Measurements from ENCODE around the gene HNF1A. TPM values are rescaled to one million over a fixed set of nuclear protein-coding genes. Genes with fewer than 3 reads are reported as not detected.
"Not testable (repeated sequence)": the region's sequence is repeated elsewhere in the genome, so short reads cannot be mapped to it uniquely, and the experiment has no call there.

HNF1A gene
- total RNA-seq, 1 donor from 2014 or later: not detected

- Mint-ChIP-seq H3K27ac (ENCODE audit: unreplicated experiment) (no peak overlapping the region), H3K27me3 (ENCODE audit: unreplicated experiment) (peaks cover 3% of the 10 kb centered on the region), H3K4me1 (ENCODE audit: unreplicated experiment) (no peaks in the 10 kb centered on the region), H3K36me3 (ENCODE audit: low read depth, unreplicated experiment) (no peaks in the 10 kb centered on the region), H3K9me3 (ENCODE audit: unreplicated experiment) (no peaks in the 10 kb centered on the region), H3K4me3 (ENCODE audit: unreplicated experiment) (no peak overlapping the region)
- peak; percentile 86 for TF ChIP-seq CTCF (IDR thresholded peaks at IDR 0.05; ENCODE audit: unreplicated experiment)
- peak; percentile 72 for DNase-seq (ENCODE audit: low spot score)
Measured at GRCh38 chr12:120944645-120945217, 33.6 kb upstream of the HNF1A start.

- H3K4me1 Mint-ChIP-seq (ENCODE audit: unreplicated experiment); H3K9me3 Mint-ChIP-seq (ENCODE audit: unreplicated experiment); H3K36me3 Mint-ChIP-seq (ENCODE audit: low read depth, unreplicated experiment); DNase-seq (ENCODE audit: low spot score); H3K27ac Mint-ChIP-seq (ENCODE audit: unreplicated experiment); H3K27me3 Mint-ChIP-seq (ENCODE audit: unreplicated experiment); H3K4me3 Mint-ChIP-seq (ENCODE audit: unreplicated experiment): not testable (repeated sequence)
Measured at GRCh38 chr12:120945516-120945915, 32.8 kb upstream of the HNF1A start.

- H3K4me3 Mint-ChIP-seq (ENCODE audit: unreplicated experiment); H3K36me3 Mint-ChIP-seq (ENCODE audit: low read depth, unreplicated experiment); DNase-seq (ENCODE audit: low spot score); H3K4me1 Mint-ChIP-seq (ENCODE audit: unreplicated experiment); H3K27me3 Mint-ChIP-seq (ENCODE audit: unreplicated experiment); H3K27ac Mint-ChIP-seq (ENCODE audit: unreplicated experiment); H3K9me3 Mint-ChIP-seq (ENCODE audit: unreplicated experiment): not testable (repeated sequence)
Measured at GRCh38 chr12:120950260-120950799, 28.0 kb upstream of the HNF1A start.

- Mint-ChIP-seq H3K4me1 (ENCODE audit: unreplicated experiment) (no peaks in the 10 kb centered on the region), H3K36me3 (ENCODE audit: low read depth, unreplicated experiment) (no peaks in the 10 kb centered on the region), H3K4me3 (ENCODE audit: unreplicated experiment) (no peak overlapping the region), H3K27ac (ENCODE audit: unreplicated experiment) (no peak overlapping the region), H3K27me3 (ENCODE audit: unreplicated experiment) (peaks cover 4% of the 10 kb centered on the region), H3K9me3 (ENCODE audit: unreplicated experiment) (no peaks in the 10 kb centered on the region)
- TF ChIP-seq CTCF (IDR thresholded peaks at IDR 0.05; ENCODE audit: unreplicated experiment): no peak
- DNase-seq (ENCODE audit: low spot score): no peak
Measured at GRCh38 chr12:120950807-120951206, 27.5 kb upstream of the HNF1A start.

- no peak for TF ChIP-seq CTCF (IDR thresholded peaks at IDR 0.05; ENCODE audit: unreplicated experiment)
- Mint-ChIP-seq H3K27me3 (ENCODE audit: unreplicated experiment) (peaks cover 3% of the 10 kb centered on the region), H3K4me3 (ENCODE audit: unreplicated experiment) (no peak overlapping the region), H3K9me3 (ENCODE audit: unreplicated experiment) (no peaks in the 10 kb centered on the region), H3K4me1 (ENCODE audit: unreplicated experiment) (peaks cover 8% of the 10 kb centered on the region), H3K36me3 (ENCODE audit: low read depth, unreplicated experiment) (no peaks in the 10 kb centered on the region), H3K27ac (ENCODE audit: unreplicated experiment) (no peak overlapping the region)
- DNase-seq (ENCODE audit: low spot score): no peak
Measured at GRCh38 chr12:120955232-120955631, 23.1 kb upstream of the HNF1A start.

- Mint-ChIP-seq H3K4me3 (ENCODE audit: unreplicated experiment) (no peak overlapping the region), H3K27me3 (ENCODE audit: unreplicated experiment) (peaks cover 3% of the 10 kb centered on the region), H3K4me1 (ENCODE audit: unreplicated experiment) (peaks cover 8% of the 10 kb centered on the region), H3K27ac (ENCODE audit: unreplicated experiment) (no peak overlapping the region), H3K36me3 (ENCODE audit: low read depth, unreplicated experiment) (no peaks in the 10 kb centered on the region), H3K9me3 (ENCODE audit: unreplicated experiment) (no peaks in the 10 kb centered on the region)
- no peak for DNase-seq (ENCODE audit: low spot score)
- TF ChIP-seq CTCF (IDR thresholded peaks at IDR 0.05; ENCODE audit: unreplicated experiment): no peak
Measured at GRCh38 chr12:120956579-120957300, 21.6 kb upstream of the HNF1A start.
